ENCODE measurements around the gene CD22. TPM values are rescaled to one million over a fixed set of nuclear protein-coding genes. Genes with fewer than 3 reads are reported as not detected.

Gene CD22
- total RNA-seq, 1 experiment from 2014 or later: not detected

DNA sequence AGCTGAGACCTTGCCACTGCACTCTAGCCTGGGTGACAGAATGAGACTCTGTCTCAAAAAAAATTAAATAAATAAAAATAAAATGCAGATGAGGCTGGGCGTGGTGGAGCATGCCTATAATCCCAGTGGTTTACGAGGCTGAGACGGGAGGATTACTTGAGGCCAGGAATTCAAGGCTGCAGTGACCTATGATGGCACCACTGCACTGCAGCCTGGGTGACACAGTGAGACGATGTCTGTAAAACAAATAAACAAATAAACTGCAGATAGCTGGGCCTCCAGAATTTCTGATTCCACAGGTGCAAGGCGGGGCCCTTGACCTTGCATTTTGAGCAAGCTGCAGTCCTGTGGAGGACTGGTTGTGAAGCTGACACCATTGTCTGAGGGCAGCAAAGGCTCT lies 40.1 kb upstream of the CD22 start:
- no peak overlapping the region for H3K9ac ChIP-seq (ENCODE audit: extremely low read depth, insufficient read length, low read length)
- H2AFZ ChIP-seq (ENCODE audit: low read length): no peak overlapping the region
- no peak overlapping the region for H3K27ac ChIP-seq (ENCODE audit: insufficient read length, low read depth, low read length)
- no CpG with 5 or more reads among the region's 5 CpGs for WGBS (ENCODE audit: extremely low coverage, insufficient read length, low lambda C conversion rate)
- no peak overlapping the region for H4K91ac ChIP-seq (ENCODE audit: insufficient read length, low read depth, low read length)
- no peak overlapping the region for H2BK5ac ChIP-seq (ENCODE audit: insufficient read length, low read length)
- H3K79me2 ChIP-seq (ENCODE audit: insufficient read depth, low read length): no peaks in the 10 kb centered on the region
- Mint-ChIP-seq H3K27me3 (ENCODE audit: low read depth) (peaks cover 9% of the 10 kb centered on the region), H3K36me3 (ENCODE audit: insufficient read depth in 1 of 3, low read depth in 3 of 3) (no peaks in the 10 kb centered on the region), H3K4me1 (peaks cover 22 to 33% of the 10 kb centered on the region in 2 experiments), H3K4me3 (no peak overlapping the region), H3K9me3 (no peaks in the 10 kb centered on the region), H3K27ac (peak overlapping the region in 1 of 3 experiments; percentile 31; a peak in 1 of 7 replicates)
- H3K18ac ChIP-seq (ENCODE audit: insufficient read length, low read depth, low read length): no peak overlapping the region
- no peaks in the 10 kb centered on the region for H4K20me1 ChIP-seq (ENCODE audit: control insufficient read depth, insufficient read depth, insufficient read length)
- no peaks in the 10 kb centered on the region for H3K79me1 ChIP-seq (ENCODE audit: insufficient read depth, low read depth, low read length, poor library complexity, severe bottlenecking)
- no peak overlapping the region for H3K4ac ChIP-seq (ENCODE audit: low read depth, low read length)
- no peak overlapping the region for H2BK120ac ChIP-seq (ENCODE audit: low read depth, low read length, poor library complexity, severe bottlenecking)
- H4K5ac ChIP-seq (ENCODE audit: insufficient read length, low read depth, low read length): no peak overlapping the region
- no peak overlapping the region for H3K14ac ChIP-seq (ENCODE audit: insufficient read depth, low read length)
- no peak for DNase-seq
- TF ChIP-seq CTCF (conservative IDR thresholded peaks at IDR 0.05): no peak
- no peak overlapping the region for H3K23ac ChIP-seq (ENCODE audit: insufficient read length, low read depth, low read length)
- H4K8ac ChIP-seq (replicated peaks; ENCODE audit: insufficient read length, low read depth, low read length): no peak overlapping the region
- no peak overlapping the region for H2AK5ac ChIP-seq (ENCODE audit: insufficient read length, low read length)
- peaks cover 6% of the 10 kb centered on the region for H3K23me2 ChIP-seq (ENCODE audit: insufficient read length, low read depth, low read length, poor library complexity, severe bottlenecking)
- H2BK15ac ChIP-seq (ENCODE audit: low read depth, low read length): no peak overlapping the region
- no peak overlapping the region for H3T11ph ChIP-seq (ENCODE audit: low read length)
- no peak overlapping the region for H2BK12ac ChIP-seq (ENCODE audit: insufficient read length, low read depth, low read length)
- no peaks in the 10 kb centered on the region for H3K9me3 ChIP-seq (ENCODE audit: control insufficient read depth, low read depth, low read length)
- no peak overlapping the region for H3K4me2 ChIP-seq (ENCODE audit: insufficient read depth, insufficient read length, low read length)
- no peak overlapping the region for H3K56ac ChIP-seq (ENCODE audit: insufficient read length, low read depth, low read length)
- H2BK20ac ChIP-seq (ENCODE audit: low read depth, low read length, poor library complexity, severe bottlenecking): no peak overlapping the region
- H3K27me3 ChIP-seq (ENCODE audit: insufficient read depth, low read length): no peaks in the 10 kb centered on the region
- H3K4me1 ChIP-seq (ENCODE audit: insufficient read depth, low read length): no peaks in the 10 kb centered on the region; the same call in 1 of the 2 replicates

Measured in H9 (cell line).